ENCODE results near the gene SOX8.

DNA sequence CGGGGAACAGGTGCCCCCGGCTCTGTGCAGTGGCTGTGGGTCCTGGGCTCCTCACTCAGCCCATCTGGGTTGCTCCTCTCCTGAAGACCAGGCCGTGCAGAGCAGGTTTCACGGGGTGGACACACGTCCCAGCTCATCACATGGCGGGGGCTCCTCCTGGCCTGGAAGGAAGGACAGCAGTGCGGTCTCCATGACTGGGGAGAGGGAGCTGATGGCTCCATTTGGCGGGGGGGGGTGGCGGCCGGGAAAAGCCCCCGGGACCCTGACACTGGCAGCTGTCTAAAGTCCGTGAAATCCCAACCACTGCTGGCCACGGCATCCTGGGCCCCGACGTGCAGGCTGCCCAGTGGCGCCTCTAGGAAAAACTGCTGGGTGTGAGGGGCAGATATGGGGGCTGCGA is 19.0 kb downstream of the SOX8 start:
- TF ChIP-seq, protein P1, sequence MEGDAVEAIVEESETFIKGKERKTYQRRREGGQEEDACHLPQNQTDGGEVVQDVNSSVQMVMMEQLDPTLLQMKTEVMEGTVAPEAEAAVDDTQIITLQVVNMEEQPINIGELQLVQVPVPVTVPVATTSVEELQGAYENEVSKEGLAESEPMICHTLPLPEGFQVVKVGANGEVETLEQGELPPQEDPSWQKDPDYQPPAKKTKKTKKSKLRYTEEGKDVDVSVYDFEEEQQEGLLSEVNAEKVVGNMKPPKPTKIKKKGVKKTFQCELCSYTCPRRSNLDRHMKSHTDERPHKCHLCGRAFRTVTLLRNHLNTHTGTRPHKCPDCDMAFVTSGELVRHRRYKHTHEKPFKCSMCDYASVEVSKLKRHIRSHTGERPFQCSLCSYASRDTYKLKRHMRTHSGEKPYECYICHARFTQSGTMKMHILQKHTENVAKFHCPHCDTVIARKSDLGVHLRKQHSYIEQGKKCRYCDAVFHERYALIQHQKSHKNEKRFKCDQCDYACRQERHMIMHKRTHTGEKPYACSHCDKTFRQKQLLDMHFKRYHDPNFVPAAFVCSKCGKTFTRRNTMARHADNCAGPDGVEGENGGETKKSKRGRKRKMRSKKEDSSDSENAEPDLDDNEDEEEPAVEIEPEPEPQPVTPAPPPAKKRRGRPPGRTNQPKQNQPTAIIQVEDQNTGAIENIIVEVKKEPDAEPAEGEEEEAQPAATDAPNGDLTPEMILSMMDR (IDR thresholded peaks at IDR 0.05 in 4 of 5, conservative IDR thresholded peaks at IDR 0.05 in 1 of 5), result no peak
- no peak for TF ChIP-seq POLR2A (IDR thresholded peaks at IDR 0.05)

Data from gastrocnemius medialis (tissue), 4 donors.